ENCODE data around the gene FXYD7.
"Not testable (repeated sequence)": the region's sequence is repeated elsewhere in the genome, so short reads cannot be mapped to it uniquely, and the experiment has no call there.

DNA sequence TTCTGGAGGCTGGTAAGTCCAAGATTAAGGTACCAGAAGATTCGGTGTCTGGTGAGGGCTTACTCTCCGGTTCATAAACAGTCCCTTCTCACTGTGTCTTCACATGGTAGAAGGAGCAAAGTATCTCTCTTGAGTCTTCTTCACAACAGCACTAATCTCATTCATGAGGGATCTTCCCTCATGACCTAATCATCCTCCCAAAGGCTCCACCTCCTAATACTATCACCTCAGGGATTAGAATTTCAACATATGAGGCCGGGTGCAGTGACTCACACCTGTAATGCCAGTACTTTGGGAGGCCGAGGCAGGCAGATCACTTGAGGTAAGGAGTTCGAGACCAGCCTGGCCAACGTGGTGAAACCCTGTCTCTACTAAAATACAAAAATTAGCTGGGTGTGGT lies 53.8 kb downstream of the FXYD7 start:
- TF ChIP-seq, protein P1, sequence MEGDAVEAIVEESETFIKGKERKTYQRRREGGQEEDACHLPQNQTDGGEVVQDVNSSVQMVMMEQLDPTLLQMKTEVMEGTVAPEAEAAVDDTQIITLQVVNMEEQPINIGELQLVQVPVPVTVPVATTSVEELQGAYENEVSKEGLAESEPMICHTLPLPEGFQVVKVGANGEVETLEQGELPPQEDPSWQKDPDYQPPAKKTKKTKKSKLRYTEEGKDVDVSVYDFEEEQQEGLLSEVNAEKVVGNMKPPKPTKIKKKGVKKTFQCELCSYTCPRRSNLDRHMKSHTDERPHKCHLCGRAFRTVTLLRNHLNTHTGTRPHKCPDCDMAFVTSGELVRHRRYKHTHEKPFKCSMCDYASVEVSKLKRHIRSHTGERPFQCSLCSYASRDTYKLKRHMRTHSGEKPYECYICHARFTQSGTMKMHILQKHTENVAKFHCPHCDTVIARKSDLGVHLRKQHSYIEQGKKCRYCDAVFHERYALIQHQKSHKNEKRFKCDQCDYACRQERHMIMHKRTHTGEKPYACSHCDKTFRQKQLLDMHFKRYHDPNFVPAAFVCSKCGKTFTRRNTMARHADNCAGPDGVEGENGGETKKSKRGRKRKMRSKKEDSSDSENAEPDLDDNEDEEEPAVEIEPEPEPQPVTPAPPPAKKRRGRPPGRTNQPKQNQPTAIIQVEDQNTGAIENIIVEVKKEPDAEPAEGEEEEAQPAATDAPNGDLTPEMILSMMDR (IDR thresholded peaks at IDR 0.05) = not testable (repeated sequence)
- not testable (repeated sequence) for TF ChIP-seq POLR2A, EP300 (IDR thresholded peaks at IDR 0.05)
